MCF 10A (cell line): ENCODE measurements around the gene USH2A. TPM values are rescaled to one million over a fixed set of nuclear protein-coding genes. Genes with fewer than 3 reads are reported as not detected.

ENCODE experiments used
- BruUV-seq: library from RNA; stranded (reverse); fragments of 400-500 nt; replicated peaks from 2 replicates; lab custom pipeline; 2021; lab: Mats Ljungman, UMichigan
- CTCF ChIA-PET: fragments of 300-600 bp; sonication (Branson Sonifier 250); formaldehyde crosslinking; extraction: SDS; loops from one replicate; lab custom pipeline; 2021; ENCODE audit warnings: antibody characterized with exemption, inconsistent platforms; lab: Yijun Ruan, JAX
- POLR2A ChIA-PET: fragments of 300-600, 350-650 bp; sonication (Branson Sonifier 250); formaldehyde crosslinking; extraction: SDS; loops from one replicate; lab custom pipeline; 2020; ENCODE audit warnings: antibody characterized with exemption, inconsistent platforms; lab: Yijun Ruan, JAX
- DNase-seq: peaks from one replicate; pipeline ENCODE4 v3.0.0-alpha.2; 2018; ENCODE audit not compliant: unreplicated experiment
- H3K27ac Mint-ChIP-seq: one replicate; pipeline ENCODE4 v1.8.0; 2022; ENCODE audit warnings: mild to moderate bottlenecking, low read depth, mixed read lengths; ENCODE audit not compliant: unreplicated experiment
- H3K27me3 Mint-ChIP-seq: one replicate; pipeline ENCODE4 v1.8.0; 2022; ENCODE audit warnings: mixed read lengths; ENCODE audit not compliant: insufficient read depth, unreplicated experiment
- H3K36me3 Mint-ChIP-seq: one replicate; pipeline ENCODE4 v1.8.0; 2022; ENCODE audit warnings: mild to moderate bottlenecking, moderate library complexity, mixed read lengths; ENCODE audit not compliant: insufficient read depth, unreplicated experiment
- H3K4me1 Mint-ChIP-seq: one replicate; pipeline ENCODE4 v1.8.0; 2022; ENCODE audit warnings: mixed read lengths; ENCODE audit not compliant: insufficient read depth, unreplicated experiment
- H3K4me3 Mint-ChIP-seq: one replicate; pipeline ENCODE4 v1.8.0; 2022; ENCODE audit warnings: mild to moderate bottlenecking, moderate library complexity, mixed read lengths; ENCODE audit not compliant: unreplicated experiment
- H3K9me3 Mint-ChIP-seq: one replicate; pipeline ENCODE4 v1.8.0; 2022; ENCODE audit warnings: mixed read lengths; ENCODE audit not compliant: unreplicated experiment
- intact Hi-C: fragments of 100-400 bp; cut with micrococcal nuclease; formaldehyde crosslinking; loops from 2 replicates; pipeline ENCODE4 v1.14.1; 2022
- total RNA-seq: library from RNA; stranded (reverse); gene quantifications from 2 replicates; pipeline ENCODE4 v1.2.3, GENCODE V29; 2022
- TF ChIP-seq, protein P1 (sequence below): fragments of 200-600 bp; IDR thresholded peaks from one replicate; pipeline ENCODE4 v1.8.0; 2022; ENCODE audit warnings: antibody characterized with exemption, mild to moderate bottlenecking; ENCODE audit not compliant: unreplicated experiment

The USH2A gene
- total RNA-seq, 1 experiment from 2014 or later, result not detected

DNA sequence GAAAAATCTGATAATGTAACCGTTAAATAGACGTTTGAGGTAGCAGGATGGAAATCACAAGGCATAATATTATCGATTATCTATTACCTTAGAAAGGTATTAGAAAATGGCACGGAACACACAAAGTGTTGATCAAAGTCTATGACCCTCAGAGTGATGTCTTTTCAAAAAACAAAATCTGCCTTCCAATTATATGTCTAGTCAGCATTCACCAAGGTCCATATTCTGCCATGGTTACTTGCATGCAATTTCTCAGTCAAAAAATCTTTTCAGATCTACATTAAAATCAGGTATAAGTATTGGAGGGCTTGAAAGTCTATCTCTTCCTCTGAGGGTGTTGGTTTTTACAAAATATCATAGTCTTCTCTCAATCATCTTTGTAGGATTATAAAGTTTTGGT is 774.3 kb downstream of the USH2A start:
- CTCF ChIA-PET, result interaction anchor here (0.9 kb wide), 1 partner anchor 17 kb away, joined by 3 read pairs; no protein-coding TSS in a partner anchor
- no peak overlapping the region for H3K27ac Mint-ChIP-seq
- TF ChIP-seq, protein P1, sequence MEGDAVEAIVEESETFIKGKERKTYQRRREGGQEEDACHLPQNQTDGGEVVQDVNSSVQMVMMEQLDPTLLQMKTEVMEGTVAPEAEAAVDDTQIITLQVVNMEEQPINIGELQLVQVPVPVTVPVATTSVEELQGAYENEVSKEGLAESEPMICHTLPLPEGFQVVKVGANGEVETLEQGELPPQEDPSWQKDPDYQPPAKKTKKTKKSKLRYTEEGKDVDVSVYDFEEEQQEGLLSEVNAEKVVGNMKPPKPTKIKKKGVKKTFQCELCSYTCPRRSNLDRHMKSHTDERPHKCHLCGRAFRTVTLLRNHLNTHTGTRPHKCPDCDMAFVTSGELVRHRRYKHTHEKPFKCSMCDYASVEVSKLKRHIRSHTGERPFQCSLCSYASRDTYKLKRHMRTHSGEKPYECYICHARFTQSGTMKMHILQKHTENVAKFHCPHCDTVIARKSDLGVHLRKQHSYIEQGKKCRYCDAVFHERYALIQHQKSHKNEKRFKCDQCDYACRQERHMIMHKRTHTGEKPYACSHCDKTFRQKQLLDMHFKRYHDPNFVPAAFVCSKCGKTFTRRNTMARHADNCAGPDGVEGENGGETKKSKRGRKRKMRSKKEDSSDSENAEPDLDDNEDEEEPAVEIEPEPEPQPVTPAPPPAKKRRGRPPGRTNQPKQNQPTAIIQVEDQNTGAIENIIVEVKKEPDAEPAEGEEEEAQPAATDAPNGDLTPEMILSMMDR, result no peak
- H3K27me3 Mint-ChIP-seq, result peaks cover 55% of the 10 kb centered on the region
- H3K9me3 Mint-ChIP-seq, result no peaks in the 10 kb centered on the region
- no peak overlapping the region for H3K4me3 Mint-ChIP-seq
- H3K36me3 Mint-ChIP-seq, result no peaks in the 10 kb centered on the region
- DNase-seq, result no peak
- POLR2A ChIA-PET, result no interaction called here
- H3K4me1 Mint-ChIP-seq, result no peaks in the 10 kb centered on the region
- intact Hi-C loops, result no loop called here
- no TSS peak for BruUV-seq

DNA sequence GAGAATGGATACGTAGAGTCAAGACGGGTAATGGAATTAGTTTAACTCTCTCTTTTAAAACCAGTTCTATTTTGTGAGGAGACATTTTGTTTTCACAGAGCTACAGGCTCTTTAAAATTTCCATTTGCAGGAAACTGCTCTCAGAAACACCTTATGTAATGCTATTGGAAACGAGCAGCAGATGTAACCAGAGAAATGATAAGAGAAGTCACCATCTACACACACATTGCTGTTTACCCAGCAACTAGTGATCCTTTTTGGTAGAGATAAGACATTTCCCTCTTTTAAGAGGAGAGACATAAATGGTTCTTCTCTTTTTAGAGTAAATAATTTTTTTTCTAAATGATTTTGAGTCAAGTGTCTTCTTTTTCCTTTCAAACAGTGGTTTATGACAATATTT is 775.5 kb downstream of the USH2A start:
- TF ChIP-seq, protein P1, result no peak
- BruUV-seq, result no TSS peak
- no peak overlapping the region for H3K27ac Mint-ChIP-seq
- DNase-seq, result no peak
- no peaks in the 10 kb centered on the region for H3K4me1 Mint-ChIP-seq
- peaks cover 46% of the 10 kb centered on the region for H3K27me3 Mint-ChIP-seq
- no peak overlapping the region for H3K4me3 Mint-ChIP-seq
- ChIA-PET CTCF (interaction anchor here (0.6 to 0.8 kb wide), 2 partner anchors 8 to 56 kb away, joined by 3 to 5 read pairs; no protein-coding TSS in a partner anchor), POLR2A (no interaction called here)
- no peaks in the 10 kb centered on the region for H3K9me3 Mint-ChIP-seq
- no peaks in the 10 kb centered on the region for H3K36me3 Mint-ChIP-seq
- intact Hi-C loops, result no loop called here

GRCh38 chr1:215645861-215646260 is 777.4 kb downstream of the USH2A start:
- DNase-seq, result no peak
- ChIA-PET CTCF (interaction anchor here (0.6 to 0.7 kb wide), 2 partner anchors 45 to 1657 kb away, joined by 3 read pairs; no protein-coding TSS in a partner anchor), POLR2A (interaction anchor here (1.9 kb wide), 1 partner anchor 11 kb away, joined by 6 read pairs; no protein-coding TSS in a partner anchor)
- intact Hi-C loops, result no loop called here
- no peaks in the 10 kb centered on the region for H3K9me3 Mint-ChIP-seq
- no peak overlapping the region for H3K27ac Mint-ChIP-seq
- H3K36me3 Mint-ChIP-seq, result no peaks in the 10 kb centered on the region
- no peak overlapping the region for H3K4me3 Mint-ChIP-seq
- peaks cover 28% of the 10 kb centered on the region for H3K27me3 Mint-ChIP-seq
- no TSS peak for BruUV-seq
- no peaks in the 10 kb centered on the region for H3K4me1 Mint-ChIP-seq
- TF ChIP-seq, protein P1, result no peak

- Mint-ChIP-seq H3K9me3 (no peaks in the 10 kb centered on the region), H3K4me3 (no peak overlapping the region), H3K4me1 (no peaks in the 10 kb centered on the region), H3K27me3 (peaks cover 21% of the 10 kb centered on the region), H3K27ac (no peak overlapping the region), H3K36me3 (no peaks in the 10 kb centered on the region)
- POLR2A ChIA-PET, result interaction anchor here (0.6 to 1.9 kb wide), 2 partner anchors 11 to 51 kb away, joined by 3 to 6 read pairs; no protein-coding TSS in a partner anchor
- BruUV-seq, result no TSS peak
- TF ChIP-seq, protein P1, result no peak
- no peak for DNase-seq
- intact Hi-C loops, result no loop called here
- CTCF ChIA-PET, result interaction anchor here (0.7 to 1.1 kb wide), 5 partner anchors 8 to 797 kb away, joined by 3 to 6 read pairs (median 3); no protein-coding TSS in a partner anchor
Measured at GRCh38 chr1:215645182-215645581, 778.1 kb downstream of the USH2A start.
